ENCODE results near the gene ERCC8.
"Not testable (repeated sequence)": the region's sequence is repeated elsewhere in the genome, so short reads cannot be mapped to it uniquely, and the experiment has no call there.

ERCC8 gene

GRCh38 chr5:60918466-60918865, 26.4 kb downstream of the ERCC8 start:
- in situ Hi-C loops (cut with HindIII; ENCODE audit: low sequenced_read_pairs), result no loop called here

- in situ Hi-C loops (cut with HindIII; ENCODE audit: low sequenced_read_pairs), result no loop called here
Measured at GRCh38 chr5:60916646-60917045, 28.2 kb downstream of the ERCC8 start.

GRCh38 chr5:60903356-60903755, 41.5 kb downstream of the ERCC8 start:
- in situ Hi-C loops (cut with HindIII; ENCODE audit: low sequenced_read_pairs), result no loop called here

GRCh38 chr5:60896991-60897390, 47.9 kb downstream of the ERCC8 start:
- in situ Hi-C loops (cut with HindIII; ENCODE audit: low sequenced_read_pairs), result no loop called here

GRCh38 chr5:60893521-60893920, 51.3 kb downstream of the ERCC8 start:
- in situ Hi-C loops (cut with HindIII; ENCODE audit: low sequenced_read_pairs), result no loop called here

- in situ Hi-C loops (cut with HindIII; ENCODE audit: low sequenced_read_pairs), result no loop called here
Measured at GRCh38 chr5:60891667-60892066, 53.2 kb downstream of the ERCC8 start.

- in situ Hi-C loops (cut with HindIII; ENCODE audit: low sequenced_read_pairs), result no loop called here
Measured at GRCh38 chr5:60888359-60889061, 56.4 kb downstream of the ERCC8 start.

- in situ Hi-C loops (cut with HindIII; ENCODE audit: low sequenced_read_pairs), result no loop called here
Measured at GRCh38 chr5:60887746-60888145, 57.1 kb downstream of the ERCC8 start.

GRCh38 chr5:60887096-60887495, 57.8 kb downstream of the ERCC8 start:
- in situ Hi-C loops (cut with HindIII; ENCODE audit: low sequenced_read_pairs), result no loop called here

- in situ Hi-C loops (cut with HindIII; ENCODE audit: low sequenced_read_pairs), result no loop called here
Measured at GRCh38 chr5:60886158-60886557, 58.7 kb downstream of the ERCC8 start.

- in situ Hi-C loops (cut with HindIII; ENCODE audit: low sequenced_read_pairs), result no loop called here
Measured at GRCh38 chr5:60883229-60883628, 61.6 kb downstream of the ERCC8 start.

GRCh38 chr5:60872892-60873291, 72.0 kb downstream of the ERCC8 start:
- in situ Hi-C loops (cut with HindIII; ENCODE audit: low sequenced_read_pairs), result no loop called here

GRCh38 chr5:60870857-60871256, 74.0 kb downstream of the ERCC8 start:
- in situ Hi-C loops (cut with HindIII; ENCODE audit: low sequenced_read_pairs), result no loop called here

GRCh38 chr5:60860572-60860971, 84.3 kb downstream of the ERCC8 start:
- in situ Hi-C loops (cut with HindIII; ENCODE audit: low sequenced_read_pairs), result not testable (repeated sequence)

- in situ Hi-C loops (cut with HindIII; ENCODE audit: low sequenced_read_pairs), result no loop called here
Measured at GRCh38 chr5:60856066-60856465, 88.8 kb downstream of the ERCC8 start.

GRCh38 chr5:60852940-60853339, 91.9 kb downstream of the ERCC8 start:
- in situ Hi-C loops (cut with HindIII; ENCODE audit: low sequenced_read_pairs), result no loop called here

GRCh38 chr5:60852317-60852716, 92.6 kb downstream of the ERCC8 start:
- in situ Hi-C loops (cut with HindIII; ENCODE audit: low sequenced_read_pairs), result no loop called here

GRCh38 chr5:60851626-60852025, 93.2 kb downstream of the ERCC8 start:
- in situ Hi-C loops (cut with HindIII; ENCODE audit: low sequenced_read_pairs), result no loop called here

- in situ Hi-C loops (cut with HindIII; ENCODE audit: low sequenced_read_pairs), result no loop called here
Measured at GRCh38 chr5:60846298-60846697, 98.6 kb downstream of the ERCC8 start.

GRCh38 chr5:60843936-60844905, 100.6 kb downstream of the ERCC8 start, which contains the start of gene ELOVL7:
ELOVL7 (minus strand) TSS chr5:60844269; CDS start chr5:60787397, 56,872 bp downstream.
- in situ Hi-C loops (cut with HindIII; ENCODE audit: low sequenced_read_pairs), result no loop called here

- in situ Hi-C loops (cut with HindIII; ENCODE audit: low sequenced_read_pairs), result no loop called here
Measured at GRCh38 chr5:60843386-60843935, 101.4 kb downstream of the ERCC8 start.

Measured in DLD1 (cell line).